Fibroblast of mammary gland (primary cell): Measurements from ENCODE around the gene FOCAD.
"Not testable (repeated sequence)": the region's sequence is repeated elsewhere in the genome, so short reads cannot be mapped to it uniquely, and the experiment has no call there.

Experiments used
- DNase-seq: peaks from one replicate; pipeline ENCODE4 v3.0.0-alpha.2; 2010; ENCODE audit warnings: low read depth
- H3K4me3 ChIP-seq: 2 replicates; pipeline ENCODE4 v1.5.1; 2011; ENCODE audit warnings: low read depth, mild to moderate bottlenecking, low read length, moderate library complexity; ENCODE audit not compliant: control insufficient read depth
- CTCF ChIP-seq: conservative IDR thresholded peaks from 2 replicates; pipeline ENCODE4 v1.5.1; 2011; ENCODE audit warnings: low read depth, low read length, inconsistent platforms; ENCODE audit not compliant: control insufficient read depth, insufficient read depth

FOCAD gene

GRCh38 chr9:20950707-20951106, 266.6 kb downstream of the FOCAD start:
- TF ChIP-seq CTCF, result no peak
- no peak overlapping the region for H3K4me3 ChIP-seq
- DNase-seq, result no peak

DNA sequence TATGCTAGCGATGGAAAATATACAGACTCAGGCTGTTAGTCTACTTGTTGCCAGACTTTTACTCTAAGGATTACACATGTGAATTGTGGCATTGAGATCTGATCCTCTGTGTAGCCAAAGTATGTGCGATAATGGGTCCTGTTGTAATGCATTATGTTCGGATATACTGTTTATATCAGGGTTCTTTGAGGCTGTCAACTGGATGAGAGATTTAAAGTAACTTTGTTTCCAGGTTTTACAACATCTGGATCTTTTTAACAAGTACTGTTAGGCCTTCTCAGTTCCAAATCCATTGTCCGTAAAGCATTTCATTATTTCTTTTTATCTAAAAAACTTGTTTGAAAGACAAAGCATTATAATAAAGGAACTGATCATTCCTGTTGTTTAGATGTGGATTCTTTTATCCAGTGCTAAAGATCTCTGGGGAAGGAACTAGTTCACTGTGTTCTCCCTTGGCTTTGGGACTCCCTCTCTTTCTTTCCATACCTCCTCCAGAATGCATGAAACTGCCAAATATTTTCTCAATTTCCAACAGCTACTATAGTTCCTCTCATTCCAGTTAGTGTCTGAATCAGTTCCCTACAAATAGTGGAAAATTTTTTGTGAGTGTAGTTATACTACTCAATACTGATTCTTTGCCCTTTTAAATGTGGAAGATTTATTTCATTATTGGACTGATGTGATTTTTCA, 278.6 kb downstream of the FOCAD start:
- DNase-seq, result no peak
- H3K4me3 ChIP-seq, result no peak overlapping the region
- no peak for TF ChIP-seq CTCF

- no peak for DNase-seq
- no peak for TF ChIP-seq CTCF
Measured at GRCh38 chr9:20972684-20973083, 288.6 kb downstream of the FOCAD start.

DNA sequence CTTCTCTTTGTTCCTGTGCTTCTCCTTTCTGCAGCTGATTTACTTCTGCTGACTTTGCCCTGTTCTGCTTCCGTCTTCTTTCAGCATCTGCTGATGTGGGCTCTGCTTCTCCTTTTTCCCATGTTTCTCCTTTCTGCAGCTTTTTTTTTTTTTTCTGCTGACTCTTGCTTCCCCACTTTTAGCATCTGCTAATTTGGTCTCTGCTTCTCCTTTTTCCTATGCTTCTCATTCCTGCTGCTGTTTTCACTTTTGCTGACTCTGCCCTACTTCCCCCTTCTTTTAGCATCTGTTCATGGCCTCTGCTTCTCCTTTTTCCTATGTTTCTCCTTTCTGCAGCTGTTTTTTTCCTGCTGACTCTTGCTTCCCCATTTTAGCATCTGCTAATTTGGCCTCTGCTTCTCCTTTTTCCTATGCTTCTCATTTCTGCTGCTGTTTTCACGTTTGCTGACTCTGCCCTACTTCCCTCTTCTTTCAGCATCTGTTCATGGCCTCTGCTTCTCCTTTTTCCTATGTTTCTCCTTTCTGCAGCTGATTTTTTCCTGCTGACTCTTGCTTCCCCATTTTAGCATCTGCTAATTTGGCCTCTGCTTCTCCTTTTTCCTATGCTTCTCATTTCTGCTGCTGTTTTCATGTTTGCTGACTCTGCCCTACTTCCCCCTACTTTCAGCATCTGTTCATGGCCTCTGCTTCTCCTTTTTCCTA, 289.3 kb downstream of the FOCAD start:
- not testable (repeated sequence) for DNase-seq, H3K4me3 ChIP-seq

More at GRCh38 chr9:20972684-20973083, 288.6 kb downstream of the FOCAD start:
- no peak overlapping the region for H3K4me3 ChIP-seq

GRCh38 chr9:20974191-20974938, 290.3 kb downstream of the FOCAD start:
- H3K4me3 ChIP-seq, DNase-seq: not testable (repeated sequence)

DNA sequence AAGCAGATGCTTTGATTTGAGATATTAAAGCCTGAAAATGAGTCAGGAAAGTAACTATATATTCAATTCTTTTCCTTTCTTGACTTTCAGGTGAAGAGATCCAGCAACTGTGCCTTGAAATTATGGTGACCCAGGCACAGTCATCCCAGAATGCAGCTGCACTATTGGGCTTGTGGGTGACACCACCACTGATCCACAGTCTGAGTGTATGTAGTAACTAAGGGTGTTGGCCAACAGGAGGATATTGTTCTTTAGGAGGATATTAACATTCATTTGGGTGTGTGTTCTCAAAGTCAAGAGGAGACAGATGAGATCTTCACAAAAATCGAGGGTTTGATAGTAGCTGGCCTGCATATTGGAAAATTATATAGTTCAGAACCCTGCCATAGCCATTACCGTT, 294.2 kb downstream of the FOCAD start:
- no peak for DNase-seq
- no peak for TF ChIP-seq CTCF
- no peak overlapping the region for H3K4me3 ChIP-seq

DNA sequence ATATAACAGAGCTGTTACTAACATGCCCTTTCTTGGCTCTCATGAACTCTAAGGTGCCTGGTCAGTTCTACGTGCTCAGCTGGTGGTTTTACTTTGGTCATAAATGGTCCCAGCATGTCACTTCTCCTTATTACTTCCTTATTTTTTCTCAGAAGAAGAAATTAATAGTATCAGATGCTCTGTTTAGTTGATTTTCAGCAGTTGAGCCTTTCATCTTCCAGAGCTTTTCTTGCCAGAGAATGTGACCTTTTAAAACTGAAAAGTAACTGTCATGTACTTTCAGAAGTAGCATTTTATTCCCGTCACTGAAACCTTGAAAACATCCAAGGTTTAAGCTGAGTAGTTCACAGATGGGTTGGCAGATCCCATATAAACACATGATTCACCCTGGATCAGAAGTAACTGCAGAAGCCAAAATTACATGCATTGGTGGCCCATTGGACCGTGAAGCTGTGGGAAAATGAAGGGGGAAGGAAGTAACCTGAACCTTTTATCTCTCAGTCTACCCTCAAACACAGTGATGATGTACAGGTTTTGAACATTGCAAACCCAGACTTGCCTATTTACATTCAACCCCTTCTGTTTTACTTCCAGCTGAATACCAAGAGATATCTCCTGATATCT, 296.9 kb downstream of the FOCAD start:
- no peak overlapping the region for H3K4me3 ChIP-seq
- DNase-seq, result peak; percentile 88
- TF ChIP-seq CTCF, result no peak
